Activated CD8-positive, alpha-beta memory T cell treated with anti-CD3 and anti-CD28 coated beads, Interleukin-2, amount 50 U/mL, for 1 hour (primary cell): ENCODE measurements around the gene CFAP90.
A peak's percentile ranks its signal among the peaks of the same experiment; 100 is the strongest.

Experiments used
- DNase-seq: peaks from one replicate; pipeline ENCODE4 v3.0.0-alpha.2; 2020; ENCODE audit errors: extremely low read depth

Gene CFAP90

GRCh38 chr5:7823594-7823993 is 27.3 kb downstream of the CFAP90 start:
- DNase-seq = no peak

GRCh38 chr5:7822449-7822848 is 28.5 kb downstream of the CFAP90 start:
- DNase-seq = no peak

GRCh38 chr5:7816535-7816901 is 34.4 kb downstream of the CFAP90 start:
- DNase-seq = no peak

- peak; percentile 5 for DNase-seq
Measured at GRCh38 chr5:7815892-7816534, 34.9 kb downstream of the CFAP90 start.

GRCh38 chr5:7814816-7815215 is 36.1 kb downstream of the CFAP90 start:
- no peak for DNase-seq

GRCh38 chr5:7813576-7813975 is 37.4 kb downstream of the CFAP90 start:
- no peak for DNase-seq

GRCh38 chr5:7813007-7813406 is 37.9 kb downstream of the CFAP90 start:
- DNase-seq = no peak

- DNase-seq = no peak
Measured at GRCh38 chr5:7811715-7812114, 39.2 kb downstream of the CFAP90 start.

GRCh38 chr5:7808998-7809397 is 41.9 kb downstream of the CFAP90 start:
- DNase-seq = no peak

- DNase-seq = no peak
Measured at GRCh38 chr5:7805379-7805778, 45.6 kb downstream of the CFAP90 start.

- DNase-seq = no peak
Measured at GRCh38 chr5:7803937-7804336, 47.0 kb downstream of the CFAP90 start.

GRCh38 chr5:7802855-7803254 is 48.1 kb downstream of the CFAP90 start:
- no peak for DNase-seq

- DNase-seq = no peak
Measured at GRCh38 chr5:7801891-7802614, 48.9 kb downstream of the CFAP90 start.

GRCh38 chr5:7795306-7795705 is 55.6 kb downstream of the CFAP90 start:
- no peak for DNase-seq

- no peak for DNase-seq
Measured at GRCh38 chr5:7794823-7795222, 56.1 kb downstream of the CFAP90 start.

- no peak for DNase-seq
Measured at GRCh38 chr5:7794311-7794710, 56.6 kb downstream of the CFAP90 start.

- DNase-seq = no peak
Measured at GRCh38 chr5:7793895-7794294, 57.0 kb downstream of the CFAP90 start.

GRCh38 chr5:7789567-7789966 is 61.4 kb downstream of the CFAP90 start:
- DNase-seq = no peak

- no peak for DNase-seq
Measured at GRCh38 chr5:7787770-7788169, 63.2 kb downstream of the CFAP90 start.

- DNase-seq = no peak
Measured at GRCh38 chr5:7784683-7785380, 66.1 kb downstream of the CFAP90 start.

- no peak for DNase-seq
Measured at GRCh38 chr5:7781899-7782298, 69.0 kb downstream of the CFAP90 start.
